Measurements from ENCODE around the gene LLGL1. TPM values are rescaled to one million over a fixed set of nuclear protein-coding genes. Genes with fewer than 3 reads are reported as not detected.

Gene LLGL1
- total and polyA plus RNA-seq, 9 donors: 2.5 to 28.0 (median 21.6) TPM

DNA sequence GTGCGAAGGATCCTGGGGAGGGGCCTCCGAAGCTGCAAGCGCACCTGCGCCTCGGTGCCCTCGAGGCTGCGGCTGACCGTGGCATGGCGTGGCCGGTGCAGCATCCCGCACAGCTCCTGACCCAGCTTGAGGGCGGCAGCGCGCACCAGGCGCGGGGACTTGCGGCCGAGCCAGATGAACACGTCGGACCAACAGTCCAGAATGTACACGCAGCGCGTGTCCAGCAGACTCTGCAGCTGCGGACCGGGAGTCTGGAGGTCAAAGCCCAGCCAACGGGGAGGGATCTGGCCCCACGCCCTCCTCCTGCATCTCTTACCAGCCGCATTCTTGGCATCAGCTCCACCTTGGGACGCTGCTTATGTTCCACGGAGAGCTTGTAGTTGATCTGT is 22.2 kb downstream of the LLGL1 start:
- peak; percentile 60 to 88 (median 72) for DNase-seq
- 26 to 38% (median 32%) methylated on average over 28 to 30 of the region's 30 CpGs for WGBS, 3 donors
- no peak overlapping the region for H3K4me3 ChIP-seq
- intact Hi-C loops (cut with DNase I): loop anchor here in 1 of 4 donors (5.0 kb wide), 1 partner anchor 1930 kb away; no protein-coding TSS in a partner anchor
- H3K27me3 ChIP-seq: no peaks in the 10 kb centered on the region
- no peaks in the 10 kb centered on the region for H3K9me3 ChIP-seq
- no peaks in the 10 kb centered on the region for H3K36me3 ChIP-seq
- TF ChIP-seq POLR2A (IDR thresholded peaks at IDR 0.05): no peak
- TF ChIP-seq, protein P1, sequence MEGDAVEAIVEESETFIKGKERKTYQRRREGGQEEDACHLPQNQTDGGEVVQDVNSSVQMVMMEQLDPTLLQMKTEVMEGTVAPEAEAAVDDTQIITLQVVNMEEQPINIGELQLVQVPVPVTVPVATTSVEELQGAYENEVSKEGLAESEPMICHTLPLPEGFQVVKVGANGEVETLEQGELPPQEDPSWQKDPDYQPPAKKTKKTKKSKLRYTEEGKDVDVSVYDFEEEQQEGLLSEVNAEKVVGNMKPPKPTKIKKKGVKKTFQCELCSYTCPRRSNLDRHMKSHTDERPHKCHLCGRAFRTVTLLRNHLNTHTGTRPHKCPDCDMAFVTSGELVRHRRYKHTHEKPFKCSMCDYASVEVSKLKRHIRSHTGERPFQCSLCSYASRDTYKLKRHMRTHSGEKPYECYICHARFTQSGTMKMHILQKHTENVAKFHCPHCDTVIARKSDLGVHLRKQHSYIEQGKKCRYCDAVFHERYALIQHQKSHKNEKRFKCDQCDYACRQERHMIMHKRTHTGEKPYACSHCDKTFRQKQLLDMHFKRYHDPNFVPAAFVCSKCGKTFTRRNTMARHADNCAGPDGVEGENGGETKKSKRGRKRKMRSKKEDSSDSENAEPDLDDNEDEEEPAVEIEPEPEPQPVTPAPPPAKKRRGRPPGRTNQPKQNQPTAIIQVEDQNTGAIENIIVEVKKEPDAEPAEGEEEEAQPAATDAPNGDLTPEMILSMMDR (IDR thresholded peaks at IDR 0.05): no peak
- TF ChIP-seq EP300 (IDR thresholded peaks at IDR 0.05): no peak
- peaks cover 2% of the 10 kb centered on the region for H3K4me1 ChIP-seq (ENCODE audit: insufficient read depth)
- peak overlapping the region in 1 of 2 donors; percentile 51 for H3K27ac ChIP-seq

DNA sequence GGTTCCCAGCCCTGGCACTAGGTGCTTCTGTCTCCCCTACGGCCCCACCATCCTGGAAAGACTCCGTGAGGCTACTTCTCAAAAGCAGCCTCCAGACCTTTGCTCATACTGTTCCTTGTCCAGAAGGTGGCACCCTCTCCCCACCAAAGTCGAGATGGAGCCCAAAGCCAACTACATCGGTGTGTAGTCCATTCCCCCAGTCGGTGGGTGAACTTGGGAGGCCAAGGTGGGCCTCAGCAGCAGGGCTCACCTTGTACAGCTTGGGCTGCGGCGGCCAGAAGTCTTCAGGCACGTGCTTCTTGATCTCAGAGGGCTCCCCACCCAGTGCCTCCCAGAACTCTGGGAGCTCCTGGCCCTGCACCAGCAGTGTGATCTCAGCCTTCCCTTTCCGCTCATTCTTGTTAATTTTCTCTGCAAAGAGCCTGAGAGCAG is 22.9 kb downstream of the LLGL1 start:
- Histone ChIP-seq H3K4me3 (no peak overlapping the region), H3K27me3 (no peaks in the 10 kb centered on the region), H3K36me3 (no peaks in the 10 kb centered on the region), H3K4me1 (ENCODE audit: insufficient read depth) (peaks cover 2% of the 10 kb centered on the region), H3K9me3 (no peaks in the 10 kb centered on the region), H3K27ac (peak overlapping the region in 1 of 2 donors; percentile 51)
- 14 to 23% (median 22%) methylated on average over 9 of the region's 9 CpGs for WGBS, 3 donors
- TF ChIP-seq POLR2A (IDR thresholded peaks at IDR 0.05): no peak
- TF ChIP-seq, protein P1 (IDR thresholded peaks at IDR 0.05): peak in 2 of 3 donors; percentile 67 to 71
- no peak for TF ChIP-seq EP300 (IDR thresholded peaks at IDR 0.05)
- DNase-seq: peak; percentile 72 to 76 (median 76)
- intact Hi-C loops (cut with DNase I): loop anchor here in 1 of 4 donors (5.0 kb wide), 1 partner anchor 1931 kb away; no protein-coding TSS in a partner anchor

DNA sequence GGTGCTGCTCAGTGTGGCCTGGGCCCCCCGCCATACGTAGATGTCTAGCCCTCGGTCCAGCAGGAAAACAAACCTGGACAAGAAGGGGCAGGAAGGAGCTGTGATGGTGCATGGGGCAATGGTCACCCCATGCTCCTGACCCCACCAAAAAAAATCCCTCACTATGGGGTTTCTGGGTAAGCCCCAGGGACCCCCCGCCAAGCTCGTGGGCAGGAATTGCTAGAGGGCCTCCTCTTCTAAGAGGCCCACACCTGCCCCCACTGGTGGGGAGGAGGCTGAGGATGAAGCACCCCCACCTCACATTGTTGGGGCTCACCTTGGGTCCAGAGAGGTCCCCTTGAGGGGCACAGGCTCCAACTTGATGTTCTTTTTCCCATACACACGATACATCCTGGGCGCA is 23.4 kb downstream of the LLGL1 start:
- intact Hi-C loops (cut with DNase I): loop anchor here in 1 of 4 donors (5.0 kb wide), 1 partner anchor 1932 kb away; no protein-coding TSS in a partner anchor
- H3K27me3 ChIP-seq: no peaks in the 10 kb centered on the region
- no peak for DNase-seq
- no peak for TF ChIP-seq POLR2A (IDR thresholded peaks at IDR 0.05)
- TF ChIP-seq EP300 (IDR thresholded peaks at IDR 0.05): no peak
- TF ChIP-seq, protein P1 (IDR thresholded peaks at IDR 0.05): no peak
- 89 to 93% (median 91%) methylated on average over 7 of the region's 7 CpGs for WGBS, 3 donors
- no peaks in the 10 kb centered on the region for H3K36me3 ChIP-seq
- H3K9me3 ChIP-seq: no peaks in the 10 kb centered on the region
- H3K4me1 ChIP-seq (ENCODE audit: insufficient read depth): peaks cover 2% of the 10 kb centered on the region
- no peak overlapping the region for H3K27ac ChIP-seq
- no peak overlapping the region for H3K4me3 ChIP-seq

DNA sequence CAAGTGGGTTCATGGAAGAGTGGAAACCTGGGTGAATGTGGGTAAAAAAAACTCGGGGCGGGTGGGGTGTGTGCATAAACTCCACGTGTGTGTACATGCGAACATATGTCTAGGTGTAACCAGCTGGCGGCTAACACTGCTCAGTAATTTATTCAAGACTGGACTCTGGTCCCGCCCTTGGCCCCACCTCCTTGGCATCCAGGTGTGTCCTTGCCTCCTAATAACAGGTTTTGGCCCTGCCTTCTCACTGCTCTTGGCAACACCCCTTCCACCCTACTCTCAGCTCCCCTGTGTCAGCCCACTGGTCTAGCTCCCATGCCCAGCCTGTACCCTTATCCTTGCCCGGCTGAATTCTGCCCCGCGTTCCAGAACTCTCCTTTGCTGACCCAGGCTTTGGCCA is 24.8 kb downstream of the LLGL1 start:
- no peaks in the 10 kb centered on the region for H3K27me3 ChIP-seq
- H3K4me3 ChIP-seq: no peak overlapping the region
- no peaks in the 10 kb centered on the region for H3K9me3 ChIP-seq
- intact Hi-C loops (cut with DNase I): no loop called here
- DNase-seq: no peak
- WGBS, 3 donors: 85 to 87% (median 86%) methylated on average over 9 of the region's 9 CpGs
- no peaks in the 10 kb centered on the region for H3K36me3 ChIP-seq
- no peak overlapping the region for H3K27ac ChIP-seq
- TF ChIP-seq EP300 (IDR thresholded peaks at IDR 0.05) (no peak), POLR2A (IDR thresholded peaks at IDR 0.05) (no peak)
- TF ChIP-seq, protein P1 (IDR thresholded peaks at IDR 0.05): no peak
- peaks cover 2% of the 10 kb centered on the region for H3K4me1 ChIP-seq (ENCODE audit: insufficient read depth)
